Upper lobe of left lung (tissue), 4 donors: ENCODE measurements around the gene RMND5A.

ENCODE experiments used
- EP300 ChIP-seq, 4 donors: sonication (generic); formaldehyde crosslinking; IDR thresholded peaks; one replicate each; pipeline ENCODE4 v1.5.1; 2017; ENCODE audit warnings: antibody characterized with exemption in 4 of 4, control low read depth in 2 of 4
- POLR2AphosphoS5 ChIP-seq, 2 donors: sonication (generic); formaldehyde crosslinking; IDR thresholded peaks; one replicate each; pipeline ENCODE4 v1.5.1; 2017; ENCODE audit warnings: antibody characterized with exemption in 2 of 2
- TF ChIP-seq, protein P1 (sequence below), 6 experiments: fragments of 450-650 bp in 4 of 6; fragments of 200-600 bp in 2 of 6; sonication (generic) in 2 of 6; IDR thresholded peaks; one replicate each; pipeline ENCODE4 v1.5.1; 2016 to 2019; ENCODE audit warnings: antibody characterized with exemption in 6 of 6

DNA sequence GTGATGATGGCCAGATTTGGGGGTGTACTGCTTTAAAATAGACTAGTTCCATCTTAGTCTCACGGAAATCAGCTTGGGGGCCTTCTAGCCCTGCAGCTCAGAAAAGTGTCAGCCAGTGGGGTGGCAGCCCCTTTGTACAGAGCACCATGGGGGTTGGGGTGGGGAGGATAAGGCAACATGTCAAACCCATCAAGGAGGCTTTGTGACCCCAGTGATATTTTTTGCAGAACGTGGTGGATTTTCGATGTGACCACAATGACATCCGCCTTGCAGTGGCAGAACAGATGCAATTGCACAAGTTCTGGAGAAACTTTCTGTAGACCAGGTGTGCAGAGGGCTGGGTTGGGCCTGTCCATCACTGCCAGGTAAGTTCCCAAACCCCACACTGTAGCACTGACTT is 73.7 kb downstream of the RMND5A start:
- TF ChIP-seq EP300 (IDR thresholded peaks at IDR 0.05) (no peak), POLR2AphosphoS5 (IDR thresholded peaks at IDR 0.05) (no peak)
- TF ChIP-seq, protein P1, sequence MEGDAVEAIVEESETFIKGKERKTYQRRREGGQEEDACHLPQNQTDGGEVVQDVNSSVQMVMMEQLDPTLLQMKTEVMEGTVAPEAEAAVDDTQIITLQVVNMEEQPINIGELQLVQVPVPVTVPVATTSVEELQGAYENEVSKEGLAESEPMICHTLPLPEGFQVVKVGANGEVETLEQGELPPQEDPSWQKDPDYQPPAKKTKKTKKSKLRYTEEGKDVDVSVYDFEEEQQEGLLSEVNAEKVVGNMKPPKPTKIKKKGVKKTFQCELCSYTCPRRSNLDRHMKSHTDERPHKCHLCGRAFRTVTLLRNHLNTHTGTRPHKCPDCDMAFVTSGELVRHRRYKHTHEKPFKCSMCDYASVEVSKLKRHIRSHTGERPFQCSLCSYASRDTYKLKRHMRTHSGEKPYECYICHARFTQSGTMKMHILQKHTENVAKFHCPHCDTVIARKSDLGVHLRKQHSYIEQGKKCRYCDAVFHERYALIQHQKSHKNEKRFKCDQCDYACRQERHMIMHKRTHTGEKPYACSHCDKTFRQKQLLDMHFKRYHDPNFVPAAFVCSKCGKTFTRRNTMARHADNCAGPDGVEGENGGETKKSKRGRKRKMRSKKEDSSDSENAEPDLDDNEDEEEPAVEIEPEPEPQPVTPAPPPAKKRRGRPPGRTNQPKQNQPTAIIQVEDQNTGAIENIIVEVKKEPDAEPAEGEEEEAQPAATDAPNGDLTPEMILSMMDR (IDR thresholded peaks at IDR 0.05), result no peak
